ENCODE results near the gene CHRM4. TPM values are rescaled to one million over a fixed set of nuclear protein-coding genes. Genes with fewer than 3 reads are reported as not detected.

The CHRM4 gene
- 1.2 TPM in 2 replicates for total RNA-seq

DNA sequence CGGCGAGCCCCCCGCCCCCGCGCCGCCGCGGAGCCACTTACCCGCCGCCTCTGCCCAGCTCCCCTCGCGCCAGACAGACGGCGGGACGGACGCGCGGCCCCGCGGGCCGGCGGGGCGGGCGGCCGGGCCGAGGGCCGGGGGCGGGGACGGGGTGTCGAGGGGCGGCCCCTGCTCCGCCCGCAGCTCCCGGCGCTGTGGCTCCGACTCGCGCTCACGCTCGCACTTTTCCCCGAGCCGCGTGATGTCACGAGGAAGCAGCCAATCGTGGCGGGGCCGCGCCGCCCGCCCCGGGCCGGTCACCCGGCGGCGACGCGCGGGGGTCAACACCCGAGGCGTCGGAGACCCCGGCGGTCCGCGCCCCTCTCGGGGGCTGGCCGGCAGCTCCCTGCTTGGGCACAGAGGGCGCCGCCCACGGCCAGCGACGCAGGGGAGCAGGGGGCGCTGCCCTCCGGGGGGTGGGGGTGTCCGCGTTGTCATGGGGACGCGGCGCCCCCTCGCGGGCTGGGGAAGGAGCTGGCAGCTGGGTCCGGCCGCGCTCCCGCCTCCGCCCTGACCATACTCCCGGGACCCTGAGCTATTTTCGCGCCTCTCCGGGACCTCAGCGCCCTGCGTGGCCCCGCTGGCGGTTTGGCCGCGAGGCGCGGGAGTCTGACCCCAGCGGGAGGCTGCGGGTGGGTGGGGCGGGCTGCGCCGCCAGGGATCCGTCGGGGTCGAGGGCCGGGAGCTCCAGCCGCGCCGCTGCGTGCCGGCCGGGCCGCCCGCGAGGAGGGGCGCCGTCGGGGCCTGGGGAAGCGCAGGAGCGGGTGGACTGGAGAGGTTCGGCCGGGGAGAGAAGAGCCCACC, at the start of gene CHRM4:
Gene CHRM4 (minus strand): TSS at position 199 of the 843 bp plus-strand sequence. CDS start 5,219 bp downstream, outside the sequence.
- Mint-ChIP-seq H3K27ac (peak within 1 kb of the TSS; percentile 55), H3K9me3 (no peaks in the 10 kb centered on the region), H3K4me3 (peak within 1 kb of the TSS; percentile 82), H3K36me3 (ENCODE audit: low read depth) (peaks cover 2% of the 10 kb centered on the region), H3K27me3 (ENCODE audit: insufficient read depth) (peaks cover 41% of the 10 kb centered on the region), H3K4me1 (ENCODE audit: low read depth) (peaks cover 23% of the 10 kb centered on the region)
- intact Hi-C loops (cut with micrococcal nuclease) = no loop called here
- DNase-seq (ENCODE audit: low spot score) = peak; percentile 28

DNA sequence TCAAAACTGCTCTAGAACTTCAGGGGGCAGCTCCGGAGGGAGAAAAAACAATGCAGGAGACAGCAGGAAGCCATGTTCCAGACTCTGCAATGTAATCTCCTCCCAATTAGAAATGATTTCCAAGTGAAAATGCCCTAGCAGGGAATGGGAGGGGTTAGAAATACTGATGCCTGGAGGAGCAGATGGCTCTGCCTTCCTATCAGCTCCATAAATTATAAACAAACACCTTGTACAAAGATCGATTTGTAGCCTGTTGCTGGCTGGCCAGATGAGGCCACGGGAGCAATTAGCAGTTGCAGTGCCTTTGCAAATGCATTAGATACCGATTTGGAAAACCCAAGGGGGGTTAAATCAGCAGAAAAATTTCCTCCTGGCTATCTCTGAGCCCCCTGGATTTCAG, 46.6 kb upstream of the CHRM4 start:
- intact Hi-C loops (cut with micrococcal nuclease) = no loop called here
- no peak for DNase-seq (ENCODE audit: low spot score)
- Mint-ChIP-seq H3K27ac (no peak overlapping the region), H3K4me3 (no peak overlapping the region), H3K36me3 (ENCODE audit: low read depth) (peaks cover 40% of the 10 kb centered on the region), H3K27me3 (ENCODE audit: insufficient read depth) (no peaks in the 10 kb centered on the region), H3K4me1 (ENCODE audit: low read depth) (no peaks in the 10 kb centered on the region), H3K9me3 (no peaks in the 10 kb centered on the region)

DNA sequence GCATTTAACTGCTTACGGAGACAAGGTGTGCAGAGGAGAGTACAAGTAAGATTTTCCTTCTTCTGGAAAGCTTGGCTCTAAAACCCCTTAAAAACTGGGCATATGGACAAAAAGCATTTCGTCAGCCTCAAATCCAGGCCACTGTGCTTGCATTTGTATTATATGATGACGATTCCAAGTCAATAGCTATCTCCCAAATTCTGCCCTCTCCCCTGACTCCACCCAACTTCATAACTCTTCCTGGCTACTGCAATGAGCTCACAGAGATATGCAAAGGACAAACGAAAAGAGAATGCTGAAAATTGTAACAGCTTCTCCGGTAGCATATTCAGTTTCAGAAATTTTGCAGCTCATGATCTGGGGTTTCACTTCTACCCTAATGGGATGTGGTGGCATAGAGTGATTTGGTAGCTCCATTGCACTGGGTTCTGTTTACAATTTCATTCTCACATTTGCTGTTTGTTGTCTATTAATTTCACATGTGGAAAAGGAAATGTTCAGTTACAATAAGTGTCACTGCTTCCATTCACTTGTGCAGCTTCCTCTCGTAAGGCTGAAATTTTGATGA, 45.6 kb upstream of the CHRM4 start:
- intact Hi-C loops (cut with micrococcal nuclease) = no loop called here
- H3K27me3 Mint-ChIP-seq (ENCODE audit: insufficient read depth) = no peaks in the 10 kb centered on the region
- no peak overlapping the region for H3K4me3 Mint-ChIP-seq
- peaks cover 31% of the 10 kb centered on the region for H3K36me3 Mint-ChIP-seq (ENCODE audit: low read depth)
- H3K9me3 Mint-ChIP-seq = no peaks in the 10 kb centered on the region
- no peak for DNase-seq (ENCODE audit: low spot score)
- H3K27ac Mint-ChIP-seq = no peak overlapping the region
- no peaks in the 10 kb centered on the region for H3K4me1 Mint-ChIP-seq (ENCODE audit: low read depth)

GRCh38 chr11:46436113-46436512, 44.5 kb upstream of the CHRM4 start:
- H3K9me3 Mint-ChIP-seq = no peaks in the 10 kb centered on the region
- no peak overlapping the region for H3K4me3 Mint-ChIP-seq
- H3K27ac Mint-ChIP-seq = no peak overlapping the region
- no peaks in the 10 kb centered on the region for H3K27me3 Mint-ChIP-seq (ENCODE audit: insufficient read depth)
- H3K4me1 Mint-ChIP-seq (ENCODE audit: low read depth) = no peaks in the 10 kb centered on the region
- intact Hi-C loops (cut with micrococcal nuclease) = no loop called here
- H3K36me3 Mint-ChIP-seq (ENCODE audit: low read depth) = peaks cover 36% of the 10 kb centered on the region
- no peak for DNase-seq (ENCODE audit: low spot score)

DNA sequence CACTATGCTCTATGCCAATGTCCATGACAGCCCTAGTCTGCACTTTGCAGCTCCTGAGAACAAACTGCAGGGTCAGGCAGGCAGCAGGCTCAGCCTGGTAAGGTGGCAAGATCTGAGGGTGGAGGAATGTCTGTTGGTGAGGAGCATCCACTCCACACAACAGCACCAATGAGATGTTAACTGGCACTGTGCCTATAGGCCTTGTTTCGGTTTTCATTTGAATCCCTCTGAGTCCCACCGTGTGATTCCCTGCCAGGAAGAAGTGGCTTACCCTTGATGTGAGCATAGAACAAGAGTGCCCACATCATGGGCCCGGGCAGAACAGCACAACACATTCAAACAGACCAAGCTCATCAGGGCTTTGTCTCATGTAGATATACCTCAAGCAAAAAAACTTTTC, 44.1 kb upstream of the CHRM4 start:
- peaks cover 33% of the 10 kb centered on the region for H3K36me3 Mint-ChIP-seq (ENCODE audit: low read depth)
- DNase-seq (ENCODE audit: low spot score) = no peak
- no peaks in the 10 kb centered on the region for H3K27me3 Mint-ChIP-seq (ENCODE audit: insufficient read depth)
- H3K4me1 Mint-ChIP-seq (ENCODE audit: low read depth) = no peaks in the 10 kb centered on the region
- intact Hi-C loops (cut with micrococcal nuclease) = no loop called here
- H3K27ac Mint-ChIP-seq = no peak overlapping the region
- H3K9me3 Mint-ChIP-seq = no peaks in the 10 kb centered on the region
- no peak overlapping the region for H3K4me3 Mint-ChIP-seq

- no peak overlapping the region for H3K4me3 Mint-ChIP-seq
- no peaks in the 10 kb centered on the region for H3K9me3 Mint-ChIP-seq
- DNase-seq (ENCODE audit: low spot score) = no peak
- no peaks in the 10 kb centered on the region for H3K27me3 Mint-ChIP-seq (ENCODE audit: insufficient read depth)
- no peaks in the 10 kb centered on the region for H3K4me1 Mint-ChIP-seq (ENCODE audit: low read depth)
- intact Hi-C loops (cut with micrococcal nuclease) = no loop called here
- peaks cover 26% of the 10 kb centered on the region for H3K36me3 Mint-ChIP-seq (ENCODE audit: low read depth)
- H3K27ac Mint-ChIP-seq = no peak overlapping the region
These were observed 39.6 kb upstream of the CHRM4 start for GRCh38 chr11:46431211-46431610.

- intact Hi-C loops (cut with micrococcal nuclease) = no loop called here
- Mint-ChIP-seq H3K9me3 (no peaks in the 10 kb centered on the region), H3K4me1 (ENCODE audit: low read depth) (no peaks in the 10 kb centered on the region), H3K27me3 (ENCODE audit: insufficient read depth) (no peaks in the 10 kb centered on the region), H3K36me3 (ENCODE audit: low read depth) (peaks cover 21% of the 10 kb centered on the region), H3K4me3 (no peak overlapping the region), H3K27ac (no peak overlapping the region)
- no peak for DNase-seq (ENCODE audit: low spot score)
These were observed 38.1 kb upstream of the CHRM4 start for GRCh38 chr11:46429717-46430116.

DNA sequence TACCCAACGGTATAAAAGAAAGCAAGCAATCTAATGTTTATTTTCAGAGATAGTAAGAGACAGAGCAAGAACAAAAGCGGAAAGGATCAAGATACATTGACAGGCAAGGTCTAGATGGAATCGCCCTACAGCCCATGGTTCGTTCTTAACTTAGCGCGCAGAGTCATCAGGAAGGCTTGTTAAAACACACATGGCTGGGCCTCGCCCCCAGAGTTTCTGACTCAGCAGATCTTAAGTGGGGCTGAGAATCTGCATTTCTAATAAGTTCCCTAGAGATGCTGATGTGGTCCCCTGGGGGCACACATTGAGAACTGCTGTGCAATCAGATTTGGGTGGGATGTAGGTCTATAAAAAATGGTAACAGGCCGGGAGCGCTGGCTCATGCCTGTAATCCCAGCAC, 35.8 kb upstream of the CHRM4 start:
- H3K4me1 Mint-ChIP-seq (ENCODE audit: low read depth) = no peaks in the 10 kb centered on the region
- H3K27ac Mint-ChIP-seq = no peak overlapping the region
- no peaks in the 10 kb centered on the region for H3K9me3 Mint-ChIP-seq
- no peak overlapping the region for H3K4me3 Mint-ChIP-seq
- no peak for DNase-seq (ENCODE audit: low spot score)
- H3K27me3 Mint-ChIP-seq (ENCODE audit: insufficient read depth) = no peaks in the 10 kb centered on the region
- H3K36me3 Mint-ChIP-seq (ENCODE audit: low read depth) = peaks cover 15% of the 10 kb centered on the region
- intact Hi-C loops (cut with micrococcal nuclease) = no loop called here

DNA sequence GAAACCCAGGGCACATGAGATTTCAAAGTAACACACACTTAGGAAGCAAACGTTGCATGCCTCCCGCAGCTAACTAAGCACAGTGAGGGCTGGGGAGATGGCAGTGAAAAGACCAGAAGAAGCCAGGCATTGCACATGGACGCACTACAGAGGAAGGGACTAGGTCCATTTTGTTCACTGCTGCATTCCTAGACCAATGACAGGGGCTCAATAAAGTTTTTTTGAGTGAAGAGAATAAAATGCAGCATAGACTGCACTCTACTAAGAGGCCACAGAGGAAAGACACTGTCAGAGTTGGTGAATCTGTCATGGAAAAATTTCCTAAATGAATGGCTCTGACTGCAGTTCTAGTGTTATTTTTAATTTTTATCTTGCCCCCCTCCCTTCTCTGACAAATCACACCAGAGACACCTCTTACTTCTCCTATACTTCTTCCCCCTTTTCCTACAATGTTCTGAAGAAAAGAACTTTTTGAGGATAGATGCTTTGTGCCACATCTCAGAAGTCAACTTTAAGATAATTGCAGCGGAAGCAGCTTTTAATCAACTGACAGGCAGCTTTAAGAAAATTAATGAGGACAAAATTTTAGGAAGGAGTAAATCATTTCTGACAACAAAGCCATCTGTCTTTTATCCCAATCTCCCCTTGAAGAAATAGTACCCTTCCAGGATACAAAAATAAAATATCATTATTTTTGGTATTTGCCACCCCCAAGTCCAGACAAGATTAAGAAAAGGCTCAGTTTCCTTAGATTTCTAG, 34.8 kb upstream of the CHRM4 start:
- H3K27ac Mint-ChIP-seq = no peak overlapping the region
- peaks cover 14% of the 10 kb centered on the region for H3K36me3 Mint-ChIP-seq (ENCODE audit: low read depth)

GRCh38 chr11:46422588-46422987, 31.0 kb upstream of the CHRM4 start:
- H3K27ac Mint-ChIP-seq = no peak overlapping the region
- H3K27me3 Mint-ChIP-seq (ENCODE audit: insufficient read depth) = no peaks in the 10 kb centered on the region
- H3K4me1 Mint-ChIP-seq (ENCODE audit: low read depth) = peaks cover 8% of the 10 kb centered on the region
- intact Hi-C loops (cut with micrococcal nuclease) = no loop called here
- no peak for DNase-seq (ENCODE audit: low spot score)
- H3K4me3 Mint-ChIP-seq = no peak overlapping the region
- H3K9me3 Mint-ChIP-seq = no peaks in the 10 kb centered on the region
- peaks cover 13% of the 10 kb centered on the region for H3K36me3 Mint-ChIP-seq (ENCODE audit: low read depth)

More for the DNA sequence above, 34.8 kb upstream of the CHRM4 start:
- DNase-seq (ENCODE audit: low spot score) = no peak
- H3K27me3 Mint-ChIP-seq (ENCODE audit: insufficient read depth) = no peaks in the 10 kb centered on the region
- intact Hi-C loops (cut with micrococcal nuclease) = no loop called here
- H3K4me1 Mint-ChIP-seq (ENCODE audit: low read depth) = no peaks in the 10 kb centered on the region
- H3K9me3 Mint-ChIP-seq = no peaks in the 10 kb centered on the region
- no peak overlapping the region for H3K4me3 Mint-ChIP-seq

DNA sequence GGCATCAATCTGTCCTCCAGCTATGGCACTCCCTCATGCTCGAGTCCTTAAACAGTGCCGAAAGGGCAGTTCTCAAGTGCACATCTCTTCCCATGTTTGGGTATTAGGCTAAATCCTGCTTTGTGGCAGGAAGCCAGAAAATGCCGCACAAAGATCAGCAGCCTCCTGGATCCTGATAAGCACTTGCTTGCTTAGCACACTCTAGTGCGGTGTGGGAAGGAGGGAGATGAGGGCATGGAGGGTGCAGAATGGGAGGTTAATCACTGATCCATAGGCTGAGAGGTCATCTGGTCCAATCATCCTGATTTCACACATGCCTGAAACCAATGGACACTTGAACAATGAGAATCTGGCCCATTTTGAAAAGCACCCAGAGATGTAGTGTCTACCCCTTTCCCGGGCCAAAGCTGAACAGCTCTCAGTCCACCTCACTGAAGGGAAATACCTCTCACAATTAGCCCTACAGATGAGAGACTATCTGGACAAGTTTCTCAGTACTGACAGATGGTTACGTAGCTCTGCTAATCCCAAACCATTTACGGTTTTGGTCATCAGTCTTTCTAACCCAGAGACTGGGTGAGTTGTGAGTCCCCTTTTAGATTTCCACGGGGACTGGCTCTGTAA, 29.8 kb upstream of the CHRM4 start:
- Mint-ChIP-seq H3K4me3 (no peak overlapping the region), H3K4me1 (ENCODE audit: low read depth) (peaks cover 8% of the 10 kb centered on the region), H3K36me3 (ENCODE audit: low read depth) (peaks cover 16% of the 10 kb centered on the region), H3K27ac (no peak overlapping the region), H3K9me3 (no peaks in the 10 kb centered on the region), H3K27me3 (ENCODE audit: insufficient read depth) (no peaks in the 10 kb centered on the region)
- intact Hi-C loops (cut with micrococcal nuclease) = no loop called here
- DNase-seq (ENCODE audit: low spot score) = no peak

DNA sequence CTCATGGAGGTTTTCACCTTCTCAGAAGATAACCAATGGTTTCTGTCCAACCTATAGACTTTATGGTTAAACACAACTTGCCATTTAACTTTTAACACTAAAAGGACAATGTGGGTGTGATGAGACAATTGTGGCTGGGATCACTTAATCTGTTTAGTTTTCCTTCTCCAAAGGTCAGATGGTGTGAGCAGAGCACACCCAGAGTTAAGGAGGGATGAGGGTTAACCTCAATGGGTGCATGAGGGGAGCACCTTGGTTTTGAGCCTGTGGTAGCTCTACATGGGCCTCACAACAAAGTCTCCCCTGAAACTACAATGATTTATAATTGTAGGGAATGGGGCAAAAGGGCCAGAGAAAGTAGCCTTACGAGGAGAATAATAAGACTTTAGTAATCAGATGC, 28.9 kb upstream of the CHRM4 start:
- Mint-ChIP-seq H3K27me3 (ENCODE audit: insufficient read depth) (no peaks in the 10 kb centered on the region), H3K27ac (no peak overlapping the region), H3K4me3 (no peak overlapping the region), H3K4me1 (ENCODE audit: low read depth) (peaks cover 8% of the 10 kb centered on the region), H3K9me3 (no peaks in the 10 kb centered on the region), H3K36me3 (ENCODE audit: low read depth) (peaks cover 21% of the 10 kb centered on the region)
- DNase-seq (ENCODE audit: low spot score) = no peak
- intact Hi-C loops (cut with micrococcal nuclease) = no loop called here

GRCh38 chr11:46418751-46419150, 27.2 kb upstream of the CHRM4 start:
- DNase-seq (ENCODE audit: low spot score) = no peak
- H3K9me3 Mint-ChIP-seq = no peaks in the 10 kb centered on the region
- no peak overlapping the region for H3K27ac Mint-ChIP-seq
- H3K27me3 Mint-ChIP-seq (ENCODE audit: insufficient read depth) = no peaks in the 10 kb centered on the region
- intact Hi-C loops (cut with micrococcal nuclease) = no loop called here
- peaks cover 8% of the 10 kb centered on the region for H3K4me1 Mint-ChIP-seq (ENCODE audit: low read depth)
- H3K4me3 Mint-ChIP-seq = no peak overlapping the region
- peaks cover 33% of the 10 kb centered on the region for H3K36me3 Mint-ChIP-seq (ENCODE audit: low read depth)

All from activated T-helper 1 cell treated with anti-CD3 and anti-CD28 coated beads, Interleukin-12 subunit alpha, Interleukin-12 subunit beta, Interleukin-2, Interleukin-4 antibody, amounts not matched to agents 30 ng/mL and 10 ng/mL and 1 ng/mL, durations not matched to agents 14 hours and 24 hours and 36 hours (primary cell).